NCI-H446 (cell line): Measurements from ENCODE around the gene RHOT1.
"Not testable (repeated sequence)": the region's sequence is repeated elsewhere in the genome, so short reads cannot be mapped to it uniquely, and the experiment has no call there.

Experiments
- DNase-seq, 2 experiments: peaks; one replicate each; lab custom pipeline; 2025; lab: John Stamatoyannopoulos, UW

The RHOT1 gene

GRCh38 chr17:32124985-32125847 is 17.1 kb upstream of the RHOT1 start:
- DNase-seq = no peak

GRCh38 chr17:32125848-32126153 is 16.5 kb upstream of the RHOT1 start:
- no peak for DNase-seq

- no peak for DNase-seq
Measured at GRCh38 chr17:32126325-32126724, 16.0 kb upstream of the RHOT1 start.

GRCh38 chr17:32126746-32127145 is 15.6 kb upstream of the RHOT1 start:
- no peak for DNase-seq

GRCh38 chr17:32127158-32127897 is 15.0 kb upstream of the RHOT1 start:
- DNase-seq = peak in 1 of 2 experiments; percentile 60

- not testable (repeated sequence) for DNase-seq
Measured at GRCh38 chr17:32128470-32128869, 13.8 kb upstream of the RHOT1 start.

- DNase-seq = peak in 1 of 2 experiments; percentile 13
Measured at GRCh38 chr17:32135497-32136117, 6.7 kb upstream of the RHOT1 start.

GRCh38 chr17:32136856-32137255 is 5.4 kb upstream of the RHOT1 start:
- DNase-seq = peak in 1 of 2 experiments; percentile 15

- DNase-seq = not testable (repeated sequence)
Measured at GRCh38 chr17:32139504-32139903, 2.8 kb upstream of the RHOT1 start.

GRCh38 chr17:32141258-32141657 is 1.0 kb upstream of the RHOT1 start:
- peak in 1 of 2 experiments; percentile 58 for DNase-seq

GRCh38 chr17:32141679-32142037 is 644 bp upstream of the RHOT1 start:
- DNase-seq = no peak

GRCh38 chr17:32142857-32143526 is 690 bp downstream of the RHOT1 start:
- DNase-seq = peak in 1 of 2 experiments; percentile 21

GRCh38 chr17:32143527-32143870 is 1.2 kb downstream of the RHOT1 start:
- no peak for DNase-seq

- DNase-seq = not testable (repeated sequence)
Measured at GRCh38 chr17:32144442-32144841, 2.1 kb downstream of the RHOT1 start.

GRCh38 chr17:32148351-32148750 is 6.0 kb downstream of the RHOT1 start:
- DNase-seq = peak in 1 of 2 experiments; percentile 3

GRCh38 chr17:32150358-32150757 is 8.1 kb downstream of the RHOT1 start:
- no peak for DNase-seq

GRCh38 chr17:32152130-32152529 is 9.8 kb downstream of the RHOT1 start:
- DNase-seq = no peak

- no peak for DNase-seq
Measured at GRCh38 chr17:32155896-32156295, 13.6 kb downstream of the RHOT1 start.

GRCh38 chr17:32156656-32157055 is 14.4 kb downstream of the RHOT1 start:
- DNase-seq = no peak

- no peak for DNase-seq
Measured at GRCh38 chr17:32157225-32157624, 14.9 kb downstream of the RHOT1 start.

GRCh38 chr17:32158870-32159585 is 16.7 kb downstream of the RHOT1 start:
- DNase-seq = no peak
